Measurements from ENCODE around the gene SMIM9.

The SMIM9 gene

GRCh38 chrX:154785716-154786115 lies 48.7 kb downstream of the SMIM9 start:
- H3K4me3 ChIP-seq (replicated peaks; ENCODE audit: insufficient read depth, low read length), result no peak overlapping the region
- peak overlapping the region; percentile 49 for H3K27ac ChIP-seq (replicated peaks)
- peak in 1 of 2 experiments; percentile 49 for DNase-seq (ENCODE audit: low read depth in 1 of 2, low spot score in 1 of 2)
- no peaks in the 10 kb centered on the region for H3K27me3 ChIP-seq (ENCODE audit: insufficient read depth, poor library complexity, severe bottlenecking)
- no peak for TF ChIP-seq REST (IDR thresholded peaks at IDR 0.05; ENCODE audit: insufficient replicate concordance, low read depth)
- TF ChIP-seq POLR2AphosphoS5 (IDR thresholded peaks at IDR 0.05; ENCODE audit: low read depth), result no peak
- TF ChIP-seq GABPA (IDR thresholded peaks at IDR 0.05; ENCODE audit: low read depth), result no peak
- TF ChIP-seq SPI1 (IDR thresholded peaks at IDR 0.05; ENCODE audit: borderline replicate concordance, low read depth), result no peak
- TF ChIP-seq CTCF (IDR thresholded peaks at IDR 0.05; ENCODE audit: insufficient read depth, low read length), result no peak

GRCh38 chrX:154784149-154784995 lies 50.1 kb downstream of the SMIM9 start:
- TF ChIP-seq SPI1 (IDR thresholded peaks at IDR 0.05; ENCODE audit: borderline replicate concordance, low read depth), result peak; percentile 81
- no peak for TF ChIP-seq GABPA (IDR thresholded peaks at IDR 0.05; ENCODE audit: low read depth)
- TF ChIP-seq POLR2AphosphoS5 (IDR thresholded peaks at IDR 0.05; ENCODE audit: low read depth), result no peak
- DNase-seq (ENCODE audit: low read depth in 1 of 2, low spot score in 1 of 2), result peak in 1 of 2 experiments; percentile 66
- no peak overlapping the region for H3K4me3 ChIP-seq (replicated peaks; ENCODE audit: insufficient read depth, low read length)
- no peaks in the 10 kb centered on the region for H3K27me3 ChIP-seq (ENCODE audit: insufficient read depth, poor library complexity, severe bottlenecking)
- peak overlapping the region; percentile 49 for H3K27ac ChIP-seq (replicated peaks)

- H3K4me3 ChIP-seq (replicated peaks; ENCODE audit: insufficient read depth, low read length), result no peak overlapping the region
- TF ChIP-seq POLR2AphosphoS5 (IDR thresholded peaks at IDR 0.05; ENCODE audit: low read depth) (no peak), CTCF (IDR thresholded peaks at IDR 0.05; ENCODE audit: insufficient read depth, low read length) (no peak), REST (IDR thresholded peaks at IDR 0.05; ENCODE audit: insufficient replicate concordance, low read depth) (no peak), SPI1 (IDR thresholded peaks at IDR 0.05; ENCODE audit: borderline replicate concordance, low read depth) (no peak), GABPA (IDR thresholded peaks at IDR 0.05; ENCODE audit: low read depth) (no peak)
- no peak for DNase-seq (ENCODE audit: low read depth in 1 of 2, low spot score in 1 of 2)
- no peak overlapping the region for H3K27ac ChIP-seq (replicated peaks)
- no peaks in the 10 kb centered on the region for H3K27me3 ChIP-seq (ENCODE audit: insufficient read depth, poor library complexity, severe bottlenecking)
Observed at GRCh38 chrX:154780968-154781367, 53.5 kb downstream of the SMIM9 start.

GRCh38 chrX:154779261-154779660 lies 55.2 kb downstream of the SMIM9 start:
- DNase-seq (ENCODE audit: low read depth in 1 of 2, low spot score in 1 of 2), result peak in 1 of 2 experiments; percentile 26
- no peak overlapping the region for H3K27ac ChIP-seq (replicated peaks)
- no peak for TF ChIP-seq REST (IDR thresholded peaks at IDR 0.05; ENCODE audit: insufficient replicate concordance, low read depth)
- TF ChIP-seq CTCF (IDR thresholded peaks at IDR 0.05; ENCODE audit: insufficient read depth, low read length), result no peak
- no peak for TF ChIP-seq SPI1 (IDR thresholded peaks at IDR 0.05; ENCODE audit: borderline replicate concordance, low read depth)
- no peak for TF ChIP-seq POLR2AphosphoS5 (IDR thresholded peaks at IDR 0.05; ENCODE audit: low read depth)
- no peak for TF ChIP-seq GABPA (IDR thresholded peaks at IDR 0.05; ENCODE audit: low read depth)
- H3K4me3 ChIP-seq (replicated peaks; ENCODE audit: insufficient read depth, low read length), result no peak overlapping the region
- no peaks in the 10 kb centered on the region for H3K27me3 ChIP-seq (ENCODE audit: insufficient read depth, poor library complexity, severe bottlenecking)

All from HL-60 (cell line).